ENCODE data around the gene METTL8.
"Not testable (repeated sequence)": the region's sequence is repeated elsewhere in the genome, so short reads cannot be mapped to it uniquely, and the experiment has no call there.

DNA sequence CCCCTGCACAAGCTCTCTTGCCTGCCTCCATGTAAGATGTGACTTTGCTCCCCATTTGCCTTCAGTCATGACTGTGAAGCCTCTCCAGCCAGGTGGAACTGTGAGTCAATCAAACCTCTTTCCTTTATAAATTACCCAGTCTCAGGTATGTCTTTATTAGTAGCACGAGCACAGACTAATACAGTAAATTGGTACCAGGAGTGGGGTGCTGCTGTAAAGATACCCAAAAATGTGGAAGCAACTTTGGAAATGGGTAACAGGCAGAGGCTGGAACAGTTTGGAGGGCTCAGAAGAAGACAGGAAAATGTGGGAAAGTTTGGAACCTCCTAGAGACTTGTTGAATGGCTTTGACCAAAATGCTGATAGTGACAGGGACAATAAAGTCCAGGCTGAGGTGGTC lies 122.2 kb downstream of the METTL8 start:
- TF ChIP-seq POLR2AphosphoS5 (IDR thresholded peaks at IDR 0.05) = not testable (repeated sequence)
- TF ChIP-seq, protein P1, sequence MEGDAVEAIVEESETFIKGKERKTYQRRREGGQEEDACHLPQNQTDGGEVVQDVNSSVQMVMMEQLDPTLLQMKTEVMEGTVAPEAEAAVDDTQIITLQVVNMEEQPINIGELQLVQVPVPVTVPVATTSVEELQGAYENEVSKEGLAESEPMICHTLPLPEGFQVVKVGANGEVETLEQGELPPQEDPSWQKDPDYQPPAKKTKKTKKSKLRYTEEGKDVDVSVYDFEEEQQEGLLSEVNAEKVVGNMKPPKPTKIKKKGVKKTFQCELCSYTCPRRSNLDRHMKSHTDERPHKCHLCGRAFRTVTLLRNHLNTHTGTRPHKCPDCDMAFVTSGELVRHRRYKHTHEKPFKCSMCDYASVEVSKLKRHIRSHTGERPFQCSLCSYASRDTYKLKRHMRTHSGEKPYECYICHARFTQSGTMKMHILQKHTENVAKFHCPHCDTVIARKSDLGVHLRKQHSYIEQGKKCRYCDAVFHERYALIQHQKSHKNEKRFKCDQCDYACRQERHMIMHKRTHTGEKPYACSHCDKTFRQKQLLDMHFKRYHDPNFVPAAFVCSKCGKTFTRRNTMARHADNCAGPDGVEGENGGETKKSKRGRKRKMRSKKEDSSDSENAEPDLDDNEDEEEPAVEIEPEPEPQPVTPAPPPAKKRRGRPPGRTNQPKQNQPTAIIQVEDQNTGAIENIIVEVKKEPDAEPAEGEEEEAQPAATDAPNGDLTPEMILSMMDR (IDR thresholded peaks at IDR 0.05) = not testable (repeated sequence)

Measured in esophagus muscularis mucosa (tissue), 3 donors.